HUES64 (cell line): ENCODE measurements around the gene OTULIN.

Experiments used
- H3K27ac ChIP-seq: 2 replicates; pipeline ENCODE4 v1.7.0; 2013; ENCODE audit warnings: low read depth, low read length, inconsistent platforms
- H3K27me3 ChIP-seq: 2 replicates; pipeline ENCODE4 v1.6.1; 2013; ENCODE audit warnings: mild to moderate bottlenecking, low read length; ENCODE audit not compliant: insufficient read depth
- H3K36me3 ChIP-seq: 2 replicates; pipeline ENCODE4 v1.6.1; 2013; ENCODE audit warnings: mild to moderate bottlenecking, low read length; ENCODE audit not compliant: insufficient read depth
- H3K4me1 ChIP-seq: 2 replicates; pipeline ENCODE4 v1.6.1; 2013; ENCODE audit warnings: mild to moderate bottlenecking, low read length, moderate library complexity; ENCODE audit not compliant: insufficient read depth
- H3K4me3 ChIP-seq: 2 replicates; pipeline ENCODE4 v1.5.1; 2013; ENCODE audit warnings: mild to moderate bottlenecking, low read length, moderate library complexity
- H3K9ac ChIP-seq: 2 replicates; pipeline ENCODE4 v1.6.1; 2013; ENCODE audit warnings: mild to moderate bottlenecking, low read depth, low read length
- H3K9me3 ChIP-seq: 2 replicates; pipeline ENCODE4 v1.6.1; 2013; ENCODE audit warnings: low read depth, low read length; ENCODE audit not compliant: insufficient read depth
- WGBS: fragments of 150-250, 120-280 bp; methylation state at CpG from one replicate; pipeline ENCODE4 v1.1.7; 2013; ENCODE audit warnings: missing lambda C conversion rate; 5-methylcytosine and 5-hydroxymethylcytosine counted together

Gene OTULIN

DNA sequence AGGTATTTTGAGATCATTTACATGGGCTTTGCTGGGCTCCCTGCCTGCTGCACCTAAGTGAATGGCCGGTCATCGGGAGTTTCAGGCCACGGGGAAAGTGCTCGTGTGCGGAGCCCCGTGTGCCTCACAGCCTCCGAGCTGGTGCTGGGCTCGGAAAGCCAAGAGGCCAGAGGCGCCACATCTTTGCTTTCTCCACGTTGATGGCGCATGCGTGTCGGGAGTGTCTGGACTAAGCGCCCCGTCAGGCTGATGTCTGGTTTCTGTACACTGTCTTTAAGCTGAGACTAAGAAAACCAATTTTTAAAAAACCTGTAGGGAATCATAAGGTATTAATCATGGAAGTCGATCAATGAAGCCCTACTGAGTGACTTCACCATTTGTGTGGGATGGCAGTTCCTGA is 69.1 kb downstream of the OTULIN start:
- no peaks in the 10 kb centered on the region for H3K27me3 ChIP-seq
- no peak overlapping the region for H3K4me3 ChIP-seq
- no peak overlapping the region for H3K9ac ChIP-seq
- no peaks in the 10 kb centered on the region for H3K9me3 ChIP-seq
- H3K27ac ChIP-seq, result no peak overlapping the region
- 96% methylated on average over 16 of the region's 16 CpGs for WGBS
- peaks cover 6% of the 10 kb centered on the region for H3K4me1 ChIP-seq
- H3K36me3 ChIP-seq, result no peaks in the 10 kb centered on the region

DNA sequence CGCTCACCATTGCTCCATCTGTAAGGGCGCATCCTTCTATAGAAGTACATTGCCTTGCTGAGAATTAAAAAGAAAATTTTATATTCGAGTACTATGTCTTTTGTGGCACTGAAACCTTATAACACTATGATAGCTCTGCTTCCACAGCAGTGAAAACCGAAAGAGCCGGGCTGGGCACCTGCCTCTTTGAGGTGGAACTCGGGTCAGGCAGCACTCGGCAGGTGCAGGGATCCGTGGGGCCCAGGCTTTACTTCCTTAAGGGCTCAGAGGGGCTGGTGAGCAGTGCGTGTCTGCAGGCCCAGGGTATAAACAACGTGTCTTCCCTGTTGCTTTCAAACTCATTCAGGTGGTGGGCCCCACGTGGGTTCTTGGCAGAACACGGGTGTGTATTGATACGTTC is 69.9 kb downstream of the OTULIN start:
- Histone ChIP-seq H3K27me3 (no peaks in the 10 kb centered on the region), H3K36me3 (no peaks in the 10 kb centered on the region), H3K4me1 (peaks cover 2% of the 10 kb centered on the region; the same call in 1 of the 2 replicates), H3K27ac (no peak overlapping the region), H3K4me3 (no peak overlapping the region), H3K9me3 (no peaks in the 10 kb centered on the region), H3K9ac (no peak overlapping the region)
- 89% methylated on average over 12 of the region's 13 CpGs for WGBS

DNA sequence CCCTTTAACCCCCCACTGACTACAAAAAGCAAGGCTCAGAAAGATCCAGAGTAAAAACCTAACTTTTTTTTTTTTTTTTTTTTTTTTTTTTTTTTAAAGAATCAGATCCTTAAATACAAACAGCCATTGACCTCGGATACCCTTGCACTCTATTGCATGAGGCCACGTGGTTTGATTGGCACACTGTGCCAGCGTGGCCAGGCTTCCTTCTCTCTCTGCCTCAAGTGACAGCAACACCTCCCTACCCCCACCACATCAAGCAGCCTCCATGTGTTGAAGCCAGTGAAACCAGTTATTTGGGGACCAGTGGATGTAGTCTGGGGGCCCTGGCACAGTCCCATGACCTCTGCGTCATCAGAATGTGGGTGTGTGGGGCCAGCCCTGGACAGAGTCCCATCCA is 71.4 kb downstream of the OTULIN start:
- no peaks in the 10 kb centered on the region for H3K27me3 ChIP-seq
- no peak overlapping the region for H3K27ac ChIP-seq
- H3K4me1 ChIP-seq, result peaks cover 10% of the 10 kb centered on the region
- H3K36me3 ChIP-seq, result no peaks in the 10 kb centered on the region
- no peak overlapping the region for H3K4me3 ChIP-seq
- 95% methylated on average over 4 of the region's 4 CpGs for WGBS
- H3K9me3 ChIP-seq, result no peaks in the 10 kb centered on the region
- H3K9ac ChIP-seq, result no peak overlapping the region

DNA sequence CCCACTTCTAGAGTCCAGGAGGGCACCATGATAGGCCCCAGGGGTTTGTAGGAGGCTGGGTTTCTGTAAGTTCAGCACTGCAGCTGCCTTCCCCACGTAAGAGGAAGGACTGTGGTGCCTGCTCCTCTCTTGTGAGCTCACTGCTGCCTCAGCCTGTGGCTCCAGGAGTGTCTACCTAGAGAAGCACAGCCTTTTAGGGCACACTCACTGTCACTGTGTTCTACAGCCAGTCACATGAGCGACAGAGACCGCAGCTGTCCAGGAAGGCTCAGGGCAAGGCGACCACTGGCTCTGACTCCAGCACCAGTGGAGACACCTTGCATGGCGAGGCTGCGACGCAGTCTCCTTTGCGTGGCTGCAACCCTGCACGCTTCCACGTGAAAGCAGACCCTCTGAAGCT is 72.8 kb downstream of the OTULIN start:
- no peak overlapping the region for H3K4me3 ChIP-seq
- H3K4me1 ChIP-seq, result peaks cover 22% of the 10 kb centered on the region
- no peaks in the 10 kb centered on the region for H3K36me3 ChIP-seq
- H3K27me3 ChIP-seq, result no peaks in the 10 kb centered on the region
- H3K9me3 ChIP-seq, result no peaks in the 10 kb centered on the region
- 92% methylated on average over 10 of the region's 10 CpGs for WGBS
- H3K27ac ChIP-seq, result no peak overlapping the region
- H3K9ac ChIP-seq, result no peak overlapping the region

DNA sequence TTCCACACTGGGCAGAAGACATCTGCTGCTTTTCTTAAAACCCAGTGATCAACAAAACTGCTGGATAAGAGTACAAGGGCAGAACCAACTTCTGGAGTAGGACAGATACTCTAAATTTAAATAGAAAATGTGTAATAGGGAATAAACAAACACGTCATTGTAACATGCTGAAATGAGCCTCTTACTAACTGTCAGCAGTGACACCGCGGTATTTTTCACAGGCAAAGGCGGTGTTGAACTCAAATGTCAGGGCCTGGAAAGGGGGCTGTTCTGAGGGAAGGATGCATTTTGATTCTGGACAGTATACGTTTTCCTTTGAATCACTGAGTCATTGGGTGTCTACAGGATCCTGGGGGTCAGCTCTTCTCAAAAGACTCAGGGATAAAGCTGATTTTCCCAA is 73.5 kb downstream of the OTULIN start:
- Histone ChIP-seq H3K9me3 (no peaks in the 10 kb centered on the region), H3K36me3 (no peaks in the 10 kb centered on the region), H3K27me3 (no peaks in the 10 kb centered on the region), H3K27ac (no peak overlapping the region), H3K9ac (no peak overlapping the region), H3K4me1 (peaks cover 25% of the 10 kb centered on the region), H3K4me3 (no peak overlapping the region)
- 97% methylated on average over 5 of the region's 5 CpGs for WGBS

DNA sequence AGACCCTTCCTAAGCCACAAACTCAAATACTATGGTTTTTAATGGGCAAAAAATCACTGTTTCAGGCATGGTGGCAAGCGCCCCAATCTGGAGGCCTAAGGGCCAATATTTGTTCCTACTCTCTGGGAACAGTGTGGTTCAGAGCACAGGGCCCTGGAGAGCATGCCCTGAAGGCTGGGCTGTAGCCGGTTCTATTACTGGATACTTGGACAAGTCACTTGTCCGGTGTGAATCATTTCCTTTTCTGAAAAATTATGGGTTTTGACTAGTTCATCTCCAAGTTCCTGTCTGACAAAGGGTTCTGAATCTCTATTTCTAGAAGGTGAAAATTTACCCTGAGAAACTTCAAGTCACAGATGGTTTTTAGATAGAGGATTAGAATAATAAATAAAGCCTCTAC is 75.0 kb downstream of the OTULIN start:
- H3K36me3 ChIP-seq, result no peaks in the 10 kb centered on the region
- H3K4me1 ChIP-seq, result peaks cover 25% of the 10 kb centered on the region
- H3K4me3 ChIP-seq, result no peak overlapping the region
- H3K27me3 ChIP-seq, result no peaks in the 10 kb centered on the region
- WGBS, result 95% methylated on average over 3 of the region's 3 CpGs
- H3K27ac ChIP-seq, result no peak overlapping the region
- H3K9me3 ChIP-seq, result no peaks in the 10 kb centered on the region
- no peak overlapping the region for H3K9ac ChIP-seq

DNA sequence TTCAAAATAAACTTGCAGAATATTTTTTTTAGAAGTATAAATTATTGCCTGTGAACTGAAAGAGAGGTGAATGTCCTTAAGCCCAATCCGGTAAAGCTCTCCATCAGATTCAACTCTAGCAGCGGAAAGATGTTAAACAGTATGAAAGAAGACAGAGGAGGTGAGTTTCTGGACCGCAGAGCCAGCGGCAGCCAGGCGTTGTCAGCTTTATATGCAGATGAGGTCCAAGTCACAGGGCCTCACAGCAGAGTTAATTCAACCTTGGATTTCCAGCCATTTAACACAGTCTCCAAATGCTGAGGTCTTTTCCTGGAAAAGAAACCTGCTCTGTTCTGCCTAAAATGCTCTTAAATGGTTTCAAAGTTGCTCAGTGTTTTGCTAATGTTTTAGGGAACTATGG is 75.5 kb downstream of the OTULIN start:
- Histone ChIP-seq H3K9me3 (no peaks in the 10 kb centered on the region), H3K27ac (no peak overlapping the region), H3K36me3 (no peaks in the 10 kb centered on the region), H3K27me3 (no peaks in the 10 kb centered on the region), H3K9ac (no peak overlapping the region; the same call in 1 of the 2 replicates), H3K4me1 (peaks cover 25% of the 10 kb centered on the region), H3K4me3 (no peak overlapping the region)
- WGBS, result 79% methylated on average over 5 of the region's 5 CpGs

DNA sequence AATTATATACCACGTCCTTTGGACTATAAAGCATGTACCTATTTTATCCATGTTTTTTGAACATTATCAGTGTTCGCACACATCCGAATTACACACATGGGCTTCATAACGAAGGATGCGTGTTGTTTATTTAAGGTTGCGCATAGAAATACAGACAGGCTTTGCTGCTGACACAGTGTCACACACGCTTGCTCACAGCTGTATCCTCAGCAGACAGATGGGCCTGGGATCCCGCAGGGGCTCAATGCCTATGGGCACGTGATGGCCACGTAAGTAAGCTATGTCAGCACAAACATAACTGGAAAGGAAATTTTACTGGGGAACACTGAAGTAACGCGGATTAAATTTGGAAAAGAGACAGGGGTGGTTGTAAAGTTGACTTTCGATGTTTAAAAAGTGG is 76.6 kb downstream of the OTULIN start:
- Histone ChIP-seq H3K9ac (no peak overlapping the region), H3K9me3 (no peaks in the 10 kb centered on the region), H3K36me3 (no peaks in the 10 kb centered on the region), H3K27ac (no peak overlapping the region), H3K4me1 (peaks cover 25% of the 10 kb centered on the region), H3K4me3 (no peak overlapping the region), H3K27me3 (no peaks in the 10 kb centered on the region)
- 93% methylated on average over 13 of the region's 13 CpGs for WGBS

DNA sequence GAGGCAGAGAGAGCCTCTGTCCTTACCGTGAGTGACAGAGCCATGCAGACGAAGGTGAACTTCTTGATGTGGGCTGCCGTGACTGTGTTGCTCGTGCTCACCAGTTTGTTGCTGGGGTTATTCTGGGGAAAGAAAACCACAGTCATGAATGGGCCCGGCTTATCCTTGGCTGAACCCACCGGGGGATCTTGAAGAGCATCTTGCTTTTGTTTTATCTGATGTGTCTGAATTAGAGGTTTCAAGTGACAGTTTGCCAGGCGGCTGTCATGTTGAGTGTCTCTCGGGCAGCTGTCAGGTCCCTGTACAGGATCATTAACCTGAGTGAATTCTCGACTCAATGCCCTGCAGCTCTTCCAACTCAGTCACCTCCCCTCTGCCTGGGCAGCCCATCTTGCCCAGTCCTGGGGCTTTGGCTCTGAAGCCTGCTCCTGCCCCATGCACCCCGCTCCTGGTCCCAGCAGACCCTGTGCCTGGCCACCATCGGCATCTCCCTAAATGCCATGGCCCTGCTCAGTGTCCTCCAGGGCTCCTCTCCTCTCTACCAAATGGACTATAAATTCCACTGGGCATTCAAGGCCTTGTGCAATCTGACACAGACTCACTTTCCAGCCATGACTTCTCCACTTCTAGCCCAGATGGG is 77.4 kb downstream of the OTULIN start:
- WGBS, result 81% methylated on average over 11 of the region's 11 CpGs
- Histone ChIP-seq H3K4me1 (peaks cover 25% of the 10 kb centered on the region), H3K36me3 (no peaks in the 10 kb centered on the region), H3K27me3 (no peaks in the 10 kb centered on the region), H3K9ac (no peak overlapping the region), H3K27ac (no peak overlapping the region), H3K9me3 (no peaks in the 10 kb centered on the region), H3K4me3 (no peak overlapping the region)

DNA sequence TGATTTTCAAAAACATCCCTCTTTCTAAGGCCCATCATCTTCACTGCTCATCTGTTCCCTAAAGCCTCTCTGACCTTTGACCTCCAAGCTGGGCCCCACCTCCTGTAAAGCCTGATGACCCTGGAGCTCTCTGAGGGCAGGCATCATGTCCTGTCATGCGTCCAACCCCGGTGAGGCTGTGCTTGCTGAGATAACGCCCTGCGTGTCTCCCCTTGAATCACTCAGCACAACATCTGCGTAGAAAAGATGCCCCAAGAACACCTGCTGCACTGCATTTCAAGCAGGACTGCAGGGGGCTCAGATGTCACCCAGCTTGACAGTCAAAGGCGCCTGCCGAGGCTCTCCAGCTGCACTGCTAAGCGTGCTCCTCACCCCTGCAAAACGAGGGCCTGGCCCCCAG is 78.0 kb downstream of the OTULIN start:
- no peaks in the 10 kb centered on the region for H3K9me3 ChIP-seq
- H3K4me3 ChIP-seq, result no peak overlapping the region
- H3K27me3 ChIP-seq, result no peaks in the 10 kb centered on the region
- 94% methylated on average over 9 of the region's 9 CpGs for WGBS
- H3K36me3 ChIP-seq, result no peaks in the 10 kb centered on the region
- H3K27ac ChIP-seq, result no peak overlapping the region
- H3K9ac ChIP-seq, result no peak overlapping the region
- H3K4me1 ChIP-seq, result peaks cover 25% of the 10 kb centered on the region

DNA sequence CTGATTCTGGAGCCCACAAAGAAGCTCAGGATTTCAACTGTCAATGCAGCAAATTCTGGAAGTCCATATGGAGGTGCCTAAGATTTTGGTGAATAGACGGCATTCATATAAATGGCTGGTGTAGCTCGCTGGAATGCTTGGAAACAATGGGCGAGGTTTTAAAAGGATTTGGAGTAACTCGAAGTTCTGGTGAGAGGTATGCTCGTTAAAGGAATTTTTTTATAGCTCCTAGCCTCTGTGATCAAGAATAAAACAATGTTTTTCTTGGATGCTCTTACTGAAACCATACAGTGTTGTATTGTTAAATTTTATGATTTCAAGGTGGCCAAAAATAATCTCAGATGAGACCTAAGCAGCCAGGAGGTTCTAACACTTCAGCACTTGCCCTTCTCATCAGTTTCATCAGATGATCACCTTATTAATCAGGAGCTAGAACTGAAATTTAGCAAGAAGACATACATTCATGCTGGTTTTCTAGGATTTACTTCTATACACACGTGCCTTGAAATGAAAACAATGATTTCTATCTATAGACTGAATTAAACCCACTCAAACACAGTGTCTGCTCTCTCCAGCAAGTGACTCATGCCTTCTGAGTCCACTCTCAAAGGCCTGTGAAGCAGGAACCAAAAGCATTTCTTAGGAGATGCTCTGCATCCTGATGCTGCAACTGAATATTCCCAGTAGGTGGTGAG is 79.2 kb downstream of the OTULIN start:
- no peaks in the 10 kb centered on the region for H3K36me3 ChIP-seq
- no peak overlapping the region for H3K9ac ChIP-seq
- H3K27me3 ChIP-seq, result no peaks in the 10 kb centered on the region
- WGBS, result 91% methylated on average over 6 of the region's 6 CpGs
- H3K4me1 ChIP-seq, result peaks cover 25% of the 10 kb centered on the region
- no peaks in the 10 kb centered on the region for H3K9me3 ChIP-seq
- H3K4me3 ChIP-seq, result no peak overlapping the region
- H3K27ac ChIP-seq, result no peak overlapping the region
